Keratinocyte (primary cell): ENCODE measurements around the gene TPRG1L. TPM values are rescaled to one million over a fixed set of nuclear protein-coding genes. Genes with fewer than 3 reads are reported as not detected.

Experiments
- DNase-seq: peaks from one replicate; pipeline ENCODE4 v3.0.0-alpha.2; 2011; ENCODE audit warnings: low read depth, missing footprints, low spot score
- FAIRE-seq: peaks from 2 replicates; lab custom pipeline; 2011; peaks lifted over from hg19 to GRCh38; lab: Jason Lieb, UNC
- H2AFZ ChIP-seq: 2 replicates; pipeline ENCODE4 v1.6.0; 2012; ENCODE audit warnings: low read length, control low read depth, inconsistent platforms; ENCODE audit not compliant: control insufficient read depth
- H3K27ac ChIP-seq: 2 replicates; pipeline ENCODE4 v1.5.1; 2011; ENCODE audit warnings: low read length; ENCODE audit not compliant: control insufficient read depth, insufficient read depth
- H3K27me3 ChIP-seq: 3 replicates; pipeline ENCODE4 v1.6.0; 2011; ENCODE audit warnings: low read length; ENCODE audit not compliant: control insufficient read depth, insufficient read depth; ENCODE audit errors: extremely low read depth
- H3K36me3 ChIP-seq, 2 experiments: 2 replicates in 1 of 2; 3 replicates in 1 of 2; pipeline ENCODE4 v1.5.1; 2011; ENCODE audit warnings: low read length in 2 of 2, mild to moderate bottlenecking in 1 of 2; ENCODE audit not compliant: control insufficient read depth in 2 of 2, insufficient read depth in 2 of 2; ENCODE audit errors: extremely low read depth in 1 of 2
- H3K4me1 ChIP-seq: 3 replicates; pipeline ENCODE4 v1.5.1; 2011; ENCODE audit warnings: low read length; ENCODE audit not compliant: control insufficient read depth, insufficient read depth; ENCODE audit errors: extremely low read depth
- H3K4me2 ChIP-seq: 3 replicates; pipeline ENCODE4 v1.6.0; 2011; ENCODE audit warnings: low read depth, low read length; ENCODE audit not compliant: control insufficient read depth, insufficient read depth; ENCODE audit errors: extremely low read depth
- H3K4me3 ChIP-seq, 3 experiments: fragments of 200-600 bp in 1 of 3; sonication (generic) in 1 of 3; 2 replicates in 2 of 3; 3 replicates in 1 of 3; pipeline ENCODE4 v1.5.1; 2011 to 2016; ENCODE audit warnings: low read length in 3 of 3, mild to moderate bottlenecking in 3 of 3, control low read depth in 2 of 3, inconsistent platforms in 1 of 3, low read depth in 1 of 3, mixed read lengths in 1 of 3, mixed run types in 1 of 3, moderate library complexity in 1 of 3; ENCODE audit not compliant: control insufficient read depth in 2 of 3, insufficient read depth in 2 of 3; ENCODE audit errors: extremely low read depth in 1 of 3
- H3K79me2 ChIP-seq: 2 replicates; pipeline ENCODE4 v1.6.0; 2012; ENCODE audit warnings: low read length; ENCODE audit not compliant: control insufficient read depth, insufficient read depth
- H3K9ac ChIP-seq: 3 replicates; pipeline ENCODE4 v1.6.0; 2011; ENCODE audit warnings: low read length; ENCODE audit not compliant: control insufficient read depth, insufficient read depth; ENCODE audit errors: extremely low read depth
- H3K9me1 ChIP-seq: 3 replicates; pipeline ENCODE4 v1.6.0; 2011; ENCODE audit warnings: low read length; ENCODE audit not compliant: control insufficient read depth, insufficient read depth; ENCODE audit errors: extremely low read depth
- H3K9me3 ChIP-seq: 2 replicates; pipeline ENCODE4 v1.5.1; 2012; ENCODE audit warnings: low read depth, low read length; ENCODE audit not compliant: control insufficient read depth
- H4K20me1 ChIP-seq: 3 replicates; pipeline ENCODE4 v1.6.0; 2011; ENCODE audit warnings: low read length; ENCODE audit not compliant: control insufficient read depth, insufficient read depth; ENCODE audit errors: extremely low read depth
- CTCF ChIP-seq, 3 experiments: IDR thresholded peaks in 1 of 3; conservative IDR thresholded peaks in 1 of 3; optimal IDR thresholded peaks in 1 of 3; 2 replicates in 2 of 3; 3 replicates in 1 of 3; pipeline versions ENCODE3 to v1.5.1; 2011; ENCODE audit warnings: low read length in 3 of 3, mild to moderate bottlenecking in 3 of 3, moderate library complexity in 2 of 3, control low read depth in 1 of 3, inconsistent platforms in 1 of 3; ENCODE audit not compliant: insufficient read depth in 2 of 3; ENCODE audit errors: extremely low read depth in 1 of 3
- EZH2 ChIP-seq: IDR thresholded peaks from one replicate; pipeline ENCODE4 v1.6.1; 2012; ENCODE audit warnings: inconsistent platforms, mild to moderate bottlenecking, low read length, moderate library complexity
- dilution Hi-C: fragments of 300-500 bp; cut with MboI; formaldehyde crosslinking; loops from one replicate; pipeline ENCODE4 v1.7.0; 2020; ENCODE audit warnings: low sequenced_read_pairs; ENCODE audit not compliant: extremely low pct_ligation_motif_present
- polyA plus RNA-seq, 5 experiments: library from polyadenylated mRNA; depleted of rRNA in 3 of 5; stranded (reverse) in 3 of 5; stranded (forward) in 1 of 5; unstranded in 1 of 5; fragments of >200 nt; gene quantifications; 1 replicate in 1 of 5; 2 replicates in 3 of 5; 3 replicates in 1 of 5; pipeline versions ENCODE4 v1.2.1 to v1.2.3, GENCODE V29; 2011 to 2012; ENCODE audit warnings: missing spikeins in 2 of 5, low read depth in 1 of 5, low replicate concordance in 1 of 5

TPRG1L gene
- polyA plus RNA-seq, 1 donor (not counting 4 experiments of a cell fraction or from before 2014, with no cell fraction given): 57.4 TPM

- Histone ChIP-seq H3K9ac (no peak overlapping the region), H3K4me3 (no peak overlapping the region), H3K36me3 (peaks cover 0 to 4% of the 10 kb centered on the region in 2 experiments), H3K9me1 (no peaks in the 10 kb centered on the region), H3K4me2 (no peak overlapping the region), H3K4me1 (peaks cover 8% of the 10 kb centered on the region), H2AFZ (no peak overlapping the region), H4K20me1 (no peaks in the 10 kb centered on the region), H3K27me3 (peaks cover 47% of the 10 kb centered on the region), H3K79me2 (peaks cover 6% of the 10 kb centered on the region), H3K27ac (no peak overlapping the region), H3K9me3 (no peaks in the 10 kb centered on the region)
- TF ChIP-seq CTCF (optimal IDR thresholded peaks at IDR 0.05 in 1 of 3, IDR thresholded peaks at IDR 0.05 in 1 of 3, conservative IDR thresholded peaks at IDR 0.05 in 1 of 3; ENCODE audit: extremely low read depth in 1 of 3, insufficient read depth in 2 of 3, low read length in 3 of 3) (no peak), EZH2 (peak; percentile 66)
- DNase-seq (no peak), FAIRE-seq (no peak)
- dilution Hi-C loops: no loop called here
Measured at GRCh38 chr1:3651026-3651929, 26.5 kb downstream of the TPRG1L start.

GRCh38 chr1:3651930-3652547 is 27.2 kb downstream of the TPRG1L start, which contains the start of gene TP73:
Gene TP73 (plus strand): TSS chr1:3652516. CDS start chr1:3682366, 29,850 bp downstream.
- Histone ChIP-seq H3K27ac (no peak within 1 kb of the TSS), H3K4me2 (peak within 1 kb of the TSS; percentile 41), H3K9ac (no peak within 1 kb of the TSS), H3K36me3 (peaks cover 0 to 2% of the 10 kb centered on the region in 2 experiments), H3K4me1 (peaks cover 8% of the 10 kb centered on the region), H3K79me2 (peaks cover 6% of the 10 kb centered on the region), H3K9me1 (no peaks in the 10 kb centered on the region), H3K27me3 (peaks cover 50% of the 10 kb centered on the region), H4K20me1 (no peaks in the 10 kb centered on the region), H3K9me3 (no peaks in the 10 kb centered on the region), H2AFZ (no peak within 1 kb of the TSS), H3K4me3 (no peak within 1 kb of the TSS)
- TF ChIP-seq CTCF (optimal IDR thresholded peaks at IDR 0.05 in 1 of 3, IDR thresholded peaks at IDR 0.05 in 1 of 3, conservative IDR thresholded peaks at IDR 0.05 in 1 of 3; ENCODE audit: extremely low read depth in 1 of 3, insufficient read depth in 2 of 3, low read length in 3 of 3) (no peak), EZH2 (no peak)
- dilution Hi-C loops: no loop called here
- no peak for DNase-seq
- no peak for FAIRE-seq
